Measurements from ENCODE around the gene FXR2.
"Not testable (repeated sequence)": the region's sequence is repeated elsewhere in the genome, so short reads cannot be mapped to it uniquely, and the experiment has no call there.

FXR2 gene

GRCh38 chr17:7646457-7646856, 31.8 kb upstream of the FXR2 start:
- H3K9ac ChIP-seq (ENCODE audit: low read length), result no peak overlapping the region
- no peak overlapping the region for H3K27ac ChIP-seq (ENCODE audit: low read depth, low read length)
- no peaks in the 10 kb centered on the region for H3K9me3 ChIP-seq (ENCODE audit: control insufficient read depth, insufficient read depth, low read depth, low read length)
- H3K4me1 ChIP-seq (ENCODE audit: control insufficient read depth, insufficient read depth, low read length), result peaks cover 6% of the 10 kb centered on the region; the same call in 1 of the 2 replicates
- no peak overlapping the region for H3K4me3 ChIP-seq (ENCODE audit: low read depth, low read length)
- H3K27me3 ChIP-seq (ENCODE audit: control insufficient read depth, insufficient read depth, low read length), result peaks cover 14% of the 10 kb centered on the region
- H3K36me3 ChIP-seq (ENCODE audit: control insufficient read depth, insufficient read depth, low read length), result no peaks in the 10 kb centered on the region

- no peak overlapping the region for H3K9ac ChIP-seq (ENCODE audit: low read length)
- peaks cover 2% of the 10 kb centered on the region for H3K27me3 ChIP-seq (ENCODE audit: control insufficient read depth, insufficient read depth, low read length)
- no peaks in the 10 kb centered on the region for H3K36me3 ChIP-seq (ENCODE audit: control insufficient read depth, insufficient read depth, low read length)
- no peak overlapping the region for H3K4me3 ChIP-seq (ENCODE audit: low read depth, low read length)
- no peaks in the 10 kb centered on the region for H3K9me3 ChIP-seq (ENCODE audit: control insufficient read depth, insufficient read depth, low read depth, low read length)
- H3K27ac ChIP-seq (ENCODE audit: low read depth, low read length), result no peak overlapping the region
- peaks cover under 1% of the 10 kb centered on the region; the same call in 1 of the 2 replicates for H3K4me1 ChIP-seq (ENCODE audit: control insufficient read depth, insufficient read depth, low read length)
Measured at GRCh38 chr17:7644775-7645174, 30.1 kb upstream of the FXR2 start.

- H3K27me3 ChIP-seq (ENCODE audit: control insufficient read depth, insufficient read depth, low read length); H3K9me3 ChIP-seq (ENCODE audit: control insufficient read depth, insufficient read depth, low read depth, low read length); H3K4me1 ChIP-seq (ENCODE audit: control insufficient read depth, insufficient read depth, low read length); H3K36me3 ChIP-seq (ENCODE audit: control insufficient read depth, insufficient read depth, low read length); H3K9ac ChIP-seq (ENCODE audit: low read length); H3K4me3 ChIP-seq (ENCODE audit: low read depth, low read length); H3K27ac ChIP-seq (ENCODE audit: low read depth, low read length): not testable (repeated sequence)
Measured at GRCh38 chr17:7641635-7642034, 26.9 kb upstream of the FXR2 start.

GRCh38 chr17:7640783-7641182, 26.1 kb upstream of the FXR2 start:
- Histone ChIP-seq H3K4me1 (ENCODE audit: control insufficient read depth, insufficient read depth, low read length) (peaks cover 8% of the 10 kb centered on the region), H3K27me3 (ENCODE audit: control insufficient read depth, insufficient read depth, low read length) (no peaks in the 10 kb centered on the region), H3K27ac (ENCODE audit: low read depth, low read length) (no peak overlapping the region), H3K9me3 (ENCODE audit: control insufficient read depth, insufficient read depth, low read depth, low read length) (no peaks in the 10 kb centered on the region), H3K9ac (ENCODE audit: low read length) (no peak overlapping the region), H3K4me3 (ENCODE audit: low read depth, low read length) (no peak overlapping the region), H3K36me3 (ENCODE audit: control insufficient read depth, insufficient read depth, low read length) (no peaks in the 10 kb centered on the region)

- H3K4me3 ChIP-seq (ENCODE audit: low read depth, low read length), result no peak overlapping the region
- H3K9ac ChIP-seq (ENCODE audit: low read length), result no peak overlapping the region
- no peak overlapping the region for H3K27ac ChIP-seq (ENCODE audit: low read depth, low read length)
- H3K9me3 ChIP-seq (ENCODE audit: control insufficient read depth, insufficient read depth, low read depth, low read length), result no peaks in the 10 kb centered on the region
- H3K36me3 ChIP-seq (ENCODE audit: control insufficient read depth, insufficient read depth, low read length), result no peaks in the 10 kb centered on the region
- H3K4me1 ChIP-seq (ENCODE audit: control insufficient read depth, insufficient read depth, low read length), result peaks cover 21% of the 10 kb centered on the region
- H3K27me3 ChIP-seq (ENCODE audit: control insufficient read depth, insufficient read depth, low read length), result no peaks in the 10 kb centered on the region
Measured at GRCh38 chr17:7636163-7636562, 21.5 kb upstream of the FXR2 start.

- Histone ChIP-seq H3K9ac (ENCODE audit: low read length) (no peak overlapping the region), H3K27me3 (ENCODE audit: control insufficient read depth, insufficient read depth, low read length) (no peaks in the 10 kb centered on the region), H3K27ac (ENCODE audit: low read depth, low read length) (no peak overlapping the region), H3K4me3 (ENCODE audit: low read depth, low read length) (no peak overlapping the region), H3K9me3 (ENCODE audit: control insufficient read depth, insufficient read depth, low read depth, low read length) (no peaks in the 10 kb centered on the region), H3K36me3 (ENCODE audit: control insufficient read depth, insufficient read depth, low read length) (no peaks in the 10 kb centered on the region), H3K4me1 (ENCODE audit: control insufficient read depth, insufficient read depth, low read length) (peaks cover 21% of the 10 kb centered on the region)
Measured at GRCh38 chr17:7634384-7634783, 19.7 kb upstream of the FXR2 start.

- H3K9ac ChIP-seq (ENCODE audit: low read length), result no peak overlapping the region
- H3K36me3 ChIP-seq (ENCODE audit: control insufficient read depth, insufficient read depth, low read length), result no peaks in the 10 kb centered on the region
- peaks cover 21% of the 10 kb centered on the region for H3K4me1 ChIP-seq (ENCODE audit: control insufficient read depth, insufficient read depth, low read length)
- no peaks in the 10 kb centered on the region for H3K9me3 ChIP-seq (ENCODE audit: control insufficient read depth, insufficient read depth, low read depth, low read length)
- no peaks in the 10 kb centered on the region for H3K27me3 ChIP-seq (ENCODE audit: control insufficient read depth, insufficient read depth, low read length)
- no peak overlapping the region for H3K27ac ChIP-seq (ENCODE audit: low read depth, low read length)
- H3K4me3 ChIP-seq (ENCODE audit: low read depth, low read length), result no peak overlapping the region
Measured at GRCh38 chr17:7633093-7633492, 18.4 kb upstream of the FXR2 start.

GRCh38 chr17:7632492-7632894, 17.8 kb upstream of the FXR2 start:
- Histone ChIP-seq H3K4me1 (ENCODE audit: control insufficient read depth, insufficient read depth, low read length) (peaks cover 21% of the 10 kb centered on the region), H3K9me3 (ENCODE audit: control insufficient read depth, insufficient read depth, low read depth, low read length) (no peaks in the 10 kb centered on the region), H3K27ac (ENCODE audit: low read depth, low read length) (no peak overlapping the region), H3K4me3 (ENCODE audit: low read depth, low read length) (no peak overlapping the region), H3K36me3 (ENCODE audit: control insufficient read depth, insufficient read depth, low read length) (no peaks in the 10 kb centered on the region), H3K27me3 (ENCODE audit: control insufficient read depth, insufficient read depth, low read length) (no peaks in the 10 kb centered on the region), H3K9ac (ENCODE audit: low read length) (no peak overlapping the region)

- Histone ChIP-seq H3K4me1 (ENCODE audit: control insufficient read depth, insufficient read depth, low read length) (peaks cover 21% of the 10 kb centered on the region), H3K4me3 (ENCODE audit: low read depth, low read length) (no peak overlapping the region), H3K27ac (ENCODE audit: low read depth, low read length) (no peak overlapping the region), H3K9me3 (ENCODE audit: control insufficient read depth, insufficient read depth, low read depth, low read length) (no peaks in the 10 kb centered on the region), H3K9ac (ENCODE audit: low read length) (no peak overlapping the region), H3K36me3 (ENCODE audit: control insufficient read depth, insufficient read depth, low read length) (no peaks in the 10 kb centered on the region), H3K27me3 (ENCODE audit: control insufficient read depth, insufficient read depth, low read length) (no peaks in the 10 kb centered on the region)
Measured at GRCh38 chr17:7631398-7632380, 17.0 kb upstream of the FXR2 start.

GRCh38 chr17:7629939-7630571, 15.4 kb upstream of the FXR2 start, which contains the start of gene SHBG:
Gene SHBG, plus strand, starts transcription at chr17:7630135. Its CDS starts 38 bp downstream, at chr17:7630173.
- Histone ChIP-seq H3K27ac (ENCODE audit: low read depth, low read length) (no peak within 1 kb of the TSS), H3K4me3 (ENCODE audit: low read depth, low read length) (no peak within 1 kb of the TSS), H3K9me3 (ENCODE audit: control insufficient read depth, insufficient read depth, low read depth, low read length) (no peaks in the 10 kb centered on the region), H3K36me3 (ENCODE audit: control insufficient read depth, insufficient read depth, low read length) (peaks cover 6% of the 10 kb centered on the region), H3K9ac (ENCODE audit: low read length) (no peak within 1 kb of the TSS), H3K4me1 (ENCODE audit: control insufficient read depth, insufficient read depth, low read length) (peaks cover 9% of the 10 kb centered on the region; the same call in 1 of the 2 replicates), H3K27me3 (ENCODE audit: control insufficient read depth, insufficient read depth, low read length) (no peaks in the 10 kb centered on the region)

All from HUES6 (cell line).